Measurements from ENCODE around the gene IFT122.
"Not testable (repeated sequence)": the region's sequence is repeated elsewhere in the genome, so short reads cannot be mapped to it uniquely, and the experiment has no call there.

Gene IFT122

GRCh38 chr3:129542747-129543146 lies 102.7 kb downstream of the IFT122 start:
- FAIRE-seq (no peak), DNase-seq (ENCODE audit: insufficient read length, low spot score) (no peak)
- TF ChIP-seq SPI1 (IDR thresholded peaks at IDR 0.05; ENCODE audit: low read depth, low read length) (no peak), POU2F2 (IDR thresholded peaks at IDR 0.05; ENCODE audit: low read depth, low read length) (no peak)

DNA sequence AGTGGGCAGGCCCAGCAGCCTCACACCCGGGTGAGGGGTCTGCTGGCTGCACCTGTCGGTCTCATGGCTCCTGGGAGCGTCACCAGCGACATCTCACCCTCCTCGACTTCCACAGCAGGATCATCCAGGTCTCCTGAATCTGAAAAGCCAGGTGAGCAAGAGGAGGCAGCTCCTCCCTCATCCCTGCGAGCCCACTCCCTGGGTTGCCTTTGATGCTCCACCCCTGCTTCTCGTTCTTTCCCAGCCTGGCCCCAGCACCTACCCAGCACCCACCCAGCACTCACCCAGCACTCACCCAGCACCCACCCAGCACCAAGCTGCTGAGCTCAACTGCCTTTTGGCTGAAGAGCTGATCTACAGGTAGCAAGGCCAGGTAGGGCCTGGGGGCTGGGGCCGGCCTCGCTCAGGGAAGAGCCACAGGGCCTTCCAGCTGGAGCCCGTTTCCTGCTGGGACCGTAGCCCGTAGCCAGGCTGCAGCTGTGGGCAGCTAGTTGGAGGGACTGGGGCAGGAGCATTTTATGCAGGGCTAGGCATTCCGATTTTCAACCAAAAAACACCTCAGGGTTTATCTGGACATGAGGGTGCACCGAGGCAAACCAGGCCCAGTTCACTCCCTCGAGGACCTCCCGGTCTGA lies 103.2 kb downstream of the IFT122 start, which contains the start of gene H1-8:
Gene H1-8 (plus strand): TSS at position 20 of the 635 bp plus-strand sequence. CDS start 44 bp downstream, at position 64.
- FAIRE-seq = no peak

DNA sequence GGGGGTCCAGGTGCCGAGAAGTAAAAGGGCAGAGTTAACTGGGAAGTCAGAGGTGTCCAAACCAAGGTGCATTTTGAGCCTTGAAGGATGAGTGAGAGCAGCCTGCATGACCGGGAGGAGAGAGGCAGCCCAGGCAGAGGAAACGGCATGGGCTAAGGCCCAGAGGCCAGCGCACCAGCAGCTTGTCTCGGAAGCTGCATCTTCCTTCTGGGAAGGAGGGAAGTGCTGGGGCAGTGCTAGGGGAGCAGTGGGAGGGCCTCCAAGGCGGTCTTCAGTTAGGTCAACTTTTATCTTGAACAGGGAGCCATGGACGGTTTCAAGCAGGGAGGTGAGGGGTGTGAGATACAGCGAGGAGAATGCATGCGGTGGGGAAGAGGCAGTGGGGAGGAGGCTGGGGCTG lies 104.0 kb downstream of the IFT122 start:
- DNase-seq (ENCODE audit: insufficient read length, low spot score) (no peak), FAIRE-seq (no peak)
- TF ChIP-seq POU2F2 (IDR thresholded peaks at IDR 0.05; ENCODE audit: low read depth, low read length) (no peak), SPI1 (IDR thresholded peaks at IDR 0.05; ENCODE audit: low read depth, low read length) (no peak), PAX5 (IDR thresholded peaks at IDR 0.05; ENCODE audit: insufficient read depth, low read length, severe bottlenecking) (no peak), POLR2AphosphoS5 (IDR thresholded peaks at IDR 0.05; ENCODE audit: low read depth, low read length) (no peak), TAF1 (IDR thresholded peaks at IDR 0.05; ENCODE audit: low read depth, low read length) (no peak), POLR2A (IDR thresholded peaks at IDR 0.05; ENCODE audit: low read depth, low read length) (no peak)

More for the DNA sequence above, 103.2 kb downstream of the IFT122 start, which contains the start of gene H1-8:
- TF ChIP-seq POLR2AphosphoS5 (IDR thresholded peaks at IDR 0.05; ENCODE audit: low read depth, low read length) (no peak), PAX5 (IDR thresholded peaks at IDR 0.05; ENCODE audit: insufficient read depth, low read length, severe bottlenecking) (no peak), POLR2A (IDR thresholded peaks at IDR 0.05; ENCODE audit: low read depth, low read length) (no peak), TAF1 (IDR thresholded peaks at IDR 0.05; ENCODE audit: low read depth, low read length) (no peak), POU2F2 (IDR thresholded peaks at IDR 0.05; ENCODE audit: low read depth, low read length) (no peak), SPI1 (IDR thresholded peaks at IDR 0.05; ENCODE audit: low read depth, low read length) (no peak)
- no peak for DNase-seq (ENCODE audit: insufficient read length, low spot score)

- DNase-seq (ENCODE audit: insufficient read length, low spot score); FAIRE-seq: not testable (repeated sequence)
These were observed 105.9 kb downstream of the IFT122 start for GRCh38 chr3:129545951-129546350.

DNA sequence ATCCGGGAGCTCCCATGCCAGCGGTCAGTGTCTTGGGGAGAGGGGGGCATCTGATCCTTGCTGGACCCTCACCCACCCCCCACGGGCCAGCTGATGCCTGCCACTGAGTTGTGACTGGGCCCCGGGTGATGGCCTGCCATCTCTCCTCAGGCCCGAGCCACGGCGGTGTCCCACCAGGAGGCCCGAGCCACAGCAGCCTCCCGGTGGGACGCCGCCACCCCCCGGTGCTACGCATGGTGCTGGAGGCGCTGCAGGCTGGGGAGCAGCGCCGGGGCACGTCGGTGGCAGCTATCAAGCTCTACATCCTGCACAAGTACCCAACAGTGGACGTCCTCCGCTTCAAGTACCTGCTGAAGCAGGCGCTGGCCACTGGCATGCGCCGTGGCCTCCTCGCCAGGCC lies 107.2 kb downstream of the IFT122 start:
- TF ChIP-seq TAF1 (IDR thresholded peaks at IDR 0.05; ENCODE audit: low read depth, low read length) = no peak
- no peak for TF ChIP-seq POLR2A (IDR thresholded peaks at IDR 0.05; ENCODE audit: low read depth, low read length)
- TF ChIP-seq POLR2AphosphoS5 (IDR thresholded peaks at IDR 0.05; ENCODE audit: low read depth, low read length) = no peak
- no peak for TF ChIP-seq SPI1 (IDR thresholded peaks at IDR 0.05; ENCODE audit: low read depth, low read length)
- TF ChIP-seq POU2F2 (IDR thresholded peaks at IDR 0.05; ENCODE audit: low read depth, low read length) = no peak
- TF ChIP-seq PAX5 (IDR thresholded peaks at IDR 0.05; ENCODE audit: insufficient read depth, low read length, severe bottlenecking) = no peak
- FAIRE-seq (no peak), DNase-seq (ENCODE audit: insufficient read length, low spot score) (no peak)

GRCh38 chr3:129548104-129548965 lies 108.3 kb downstream of the IFT122 start:
- FAIRE-seq = no peak
- TF ChIP-seq POLR2AphosphoS5 (IDR thresholded peaks at IDR 0.05; ENCODE audit: low read depth, low read length) (no peak), TAF1 (IDR thresholded peaks at IDR 0.05; ENCODE audit: low read depth, low read length) (no peak), POU2F2 (IDR thresholded peaks at IDR 0.05; ENCODE audit: low read depth, low read length) (no peak), POLR2A (IDR thresholded peaks at IDR 0.05; ENCODE audit: low read depth, low read length) (no peak), PAX5 (IDR thresholded peaks at IDR 0.05; ENCODE audit: insufficient read depth, low read length, severe bottlenecking) (no peak), SPI1 (IDR thresholded peaks at IDR 0.05; ENCODE audit: low read depth, low read length) (no peak)
- DNase-seq (ENCODE audit: insufficient read length, low spot score) = no peak

DNA sequence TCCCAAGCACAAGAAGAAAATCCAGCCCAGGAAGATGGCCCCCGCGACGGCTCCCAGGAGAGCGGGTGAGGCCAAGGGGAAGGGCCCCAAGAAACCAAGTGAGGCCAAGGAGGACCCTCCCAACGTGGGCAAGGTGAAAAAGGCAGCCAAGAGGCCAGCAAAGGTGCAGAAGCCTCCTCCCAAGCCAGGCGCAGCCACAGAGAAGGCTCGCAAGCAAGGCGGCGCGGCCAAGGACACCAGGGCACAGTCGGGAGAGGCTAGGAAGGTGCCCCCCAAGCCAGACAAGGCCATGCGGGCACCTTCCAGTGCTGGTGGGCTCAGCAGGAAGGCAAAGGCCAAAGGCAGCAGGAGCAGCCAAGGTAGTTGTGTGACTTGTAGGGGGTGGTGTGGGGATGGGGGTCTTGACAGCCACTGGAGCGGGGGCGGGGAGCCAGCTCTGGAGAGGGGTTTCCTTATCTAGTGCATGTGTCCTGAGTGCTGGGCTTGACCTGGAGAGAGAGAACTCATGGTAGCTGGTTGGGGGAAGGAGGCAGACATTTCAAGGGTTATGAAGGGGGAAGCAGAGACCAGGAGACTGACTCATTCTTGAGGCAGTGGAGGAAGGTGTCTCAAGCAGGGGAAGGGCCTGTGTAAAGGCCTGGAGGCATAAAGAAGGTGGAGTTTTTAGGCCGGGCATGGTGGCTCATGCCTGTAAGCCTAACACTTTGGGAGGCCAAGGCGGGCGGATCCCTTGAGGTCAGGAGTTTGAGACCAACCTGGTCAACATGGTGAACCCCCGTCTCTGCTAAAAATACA lies 109.2 kb downstream of the IFT122 start:
- TF ChIP-seq SPI1 (IDR thresholded peaks at IDR 0.05; ENCODE audit: low read depth, low read length) (no peak), POLR2A (IDR thresholded peaks at IDR 0.05; ENCODE audit: low read depth, low read length) (no peak), TAF1 (IDR thresholded peaks at IDR 0.05; ENCODE audit: low read depth, low read length) (no peak), PAX5 (IDR thresholded peaks at IDR 0.05; ENCODE audit: insufficient read depth, low read length, severe bottlenecking) (no peak)
- no peak for FAIRE-seq
- DNase-seq (ENCODE audit: insufficient read length, low spot score) = no peak

DNA sequence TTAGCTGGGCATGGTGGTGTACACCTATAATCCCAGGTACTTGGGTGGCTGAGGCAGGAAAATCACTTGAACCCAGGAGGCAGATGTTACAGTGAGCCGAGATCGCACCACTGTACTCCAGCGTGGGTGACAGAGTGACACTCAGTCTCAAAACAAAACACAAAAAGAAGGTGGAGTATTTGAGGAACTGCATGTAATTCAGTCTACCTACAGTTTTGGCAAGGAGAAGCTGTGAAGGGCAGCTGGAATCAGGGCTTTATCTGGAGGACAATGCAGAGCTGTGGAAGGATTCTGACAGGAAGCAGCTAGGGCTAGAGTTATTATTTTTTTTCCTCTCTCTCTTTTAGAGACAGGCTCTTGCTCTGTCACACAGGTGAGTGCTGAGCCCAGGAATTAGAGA lies 109.8 kb downstream of the IFT122 start:
- FAIRE-seq (no peak), DNase-seq (ENCODE audit: insufficient read length, low spot score) (no peak)
- TF ChIP-seq POLR2A (IDR thresholded peaks at IDR 0.05; ENCODE audit: low read depth, low read length) = no peak
- TF ChIP-seq POU2F2 (IDR thresholded peaks at IDR 0.05; ENCODE audit: low read depth, low read length) = no peak
- no peak for TF ChIP-seq PAX5 (IDR thresholded peaks at IDR 0.05; ENCODE audit: insufficient read depth, low read length, severe bottlenecking)
- no peak for TF ChIP-seq SPI1 (IDR thresholded peaks at IDR 0.05; ENCODE audit: low read depth, low read length)
- TF ChIP-seq POLR2AphosphoS5 (IDR thresholded peaks at IDR 0.05; ENCODE audit: low read depth, low read length) = no peak
- TF ChIP-seq TAF1 (IDR thresholded peaks at IDR 0.05; ENCODE audit: low read depth, low read length) = no peak

DNA sequence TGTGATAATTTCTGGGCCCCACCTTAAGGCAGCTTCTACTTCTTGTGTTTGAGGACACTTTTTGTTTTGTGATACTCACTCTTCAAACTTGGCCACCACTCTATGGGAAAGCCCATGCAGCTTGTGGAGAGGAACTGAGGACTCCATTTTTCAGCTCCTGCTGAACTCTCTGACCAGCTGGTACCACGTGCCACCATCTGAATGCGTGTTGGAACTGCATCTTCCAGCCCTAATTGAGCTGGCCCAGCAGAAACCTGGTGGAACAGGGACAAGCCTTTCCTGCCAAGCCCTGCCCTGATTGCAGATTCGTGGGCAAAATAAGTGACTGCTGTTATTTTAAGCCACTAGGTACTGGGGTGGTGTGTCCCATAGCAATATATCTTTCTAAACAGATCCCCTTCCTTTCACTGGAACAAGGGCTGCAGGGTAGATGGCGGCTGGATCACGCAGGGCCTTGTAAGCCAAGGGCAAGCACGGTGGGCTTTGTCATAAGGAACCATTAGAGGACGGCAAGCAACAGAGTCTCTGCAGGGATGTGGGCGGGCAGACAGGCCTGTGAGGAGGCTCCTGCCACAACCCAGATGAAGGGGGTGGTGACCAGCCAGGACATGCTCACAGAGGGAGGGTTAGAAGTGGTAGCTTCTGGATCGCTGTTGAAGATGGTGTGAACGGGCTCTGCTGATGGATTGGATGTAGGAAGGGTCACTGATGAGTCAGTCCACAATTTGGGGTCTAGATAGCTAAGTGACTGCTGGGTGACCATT lies 112.4 kb downstream of the IFT122 start:
- no peak for FAIRE-seq
- no peak for DNase-seq (ENCODE audit: insufficient read length, low spot score)
- TF ChIP-seq PAX5 (IDR thresholded peaks at IDR 0.05; ENCODE audit: insufficient read depth, low read length, severe bottlenecking) (no peak), POLR2A (IDR thresholded peaks at IDR 0.05; ENCODE audit: low read depth, low read length) (no peak), POU2F2 (IDR thresholded peaks at IDR 0.05; ENCODE audit: low read depth, low read length) (no peak), SPI1 (IDR thresholded peaks at IDR 0.05; ENCODE audit: low read depth, low read length) (no peak), TAF1 (IDR thresholded peaks at IDR 0.05; ENCODE audit: low read depth, low read length) (no peak), POLR2AphosphoS5 (IDR thresholded peaks at IDR 0.05; ENCODE audit: low read depth, low read length) (no peak)

All from GM12891 (cell line).